Type B pancreatic cell (in vitro differentiated cells): ENCODE results near the gene C14orf132. TPM values are rescaled to one million over a fixed set of nuclear protein-coding genes. Genes with fewer than 3 reads are reported as not detected.

Experiments
- DNase-seq: peaks from one replicate; pipeline ENCODE4 v3.0.0; 2021; ENCODE audit warnings: mixed read lengths; ENCODE audit not compliant: unreplicated experiment; ENCODE audit errors: extremely low spot score
- H3K27ac Mint-ChIP-seq: 2 replicates; pipeline ENCODE4 v1.8.0; 2021; ENCODE audit warnings: mild to moderate bottlenecking, mixed read lengths
- H3K27me3 Mint-ChIP-seq: 2 replicates; pipeline ENCODE4 v1.8.0; 2021; ENCODE audit warnings: mixed read lengths
- H3K36me3 Mint-ChIP-seq: 2 replicates; pipeline ENCODE4 v1.8.0; 2021; ENCODE audit warnings: mixed read lengths
- H3K4me1 Mint-ChIP-seq: one replicate; pipeline ENCODE4 v1.8.0; 2021; ENCODE audit warnings: mixed read lengths; ENCODE audit not compliant: unreplicated experiment
- H3K4me3 Mint-ChIP-seq: 2 replicates; pipeline ENCODE4 v1.8.0; 2021; ENCODE audit warnings: mild to moderate bottlenecking, mixed read lengths
- H3K9me3 Mint-ChIP-seq: 2 replicates; pipeline ENCODE4 v1.8.0; 2021; ENCODE audit warnings: mixed read lengths
- CTCF ChIP-seq: fragments of 200-600 bp; sonication (generic); conservative IDR thresholded peaks from 2 replicates; pipeline ENCODE4 v1.5.0; 2021; ENCODE audit warnings: antibody characterized with exemption, mild to moderate bottlenecking
- total RNA-seq: library from RNA; stranded (reverse); gene quantifications from 2 replicates; pipeline ENCODE4 v1.2.1, GENCODE V29; 2021; ENCODE audit warnings: low replicate concordance

C14orf132 gene
- total RNA-seq, 1 donor from 2014 or later = 57.4 TPM

- Mint-ChIP-seq H3K27me3 (no peaks in the 10 kb centered on the region), H3K27ac (no peak overlapping the region), H3K4me3 (no peak overlapping the region)
These were observed 82.7 kb downstream of the C14orf132 start for GRCh38 chr14:96121660-96122395.

GRCh38 chr14:96122496-96122895 is 83.3 kb downstream of the C14orf132 start:
- Mint-ChIP-seq H3K36me3 (no peaks in the 10 kb centered on the region), H3K4me1 (peaks cover 16% of the 10 kb centered on the region), H3K27ac (no peak overlapping the region), H3K27me3 (no peaks in the 10 kb centered on the region), H3K9me3 (peaks cover 5% of the 10 kb centered on the region), H3K4me3 (no peak overlapping the region)
- no peak for TF ChIP-seq CTCF
- no peak for DNase-seq

More at GRCh38 chr14:96121660-96122395, 82.7 kb downstream of the C14orf132 start:
- Mint-ChIP-seq H3K4me1 (peaks cover 23% of the 10 kb centered on the region), H3K9me3 (peaks cover 11% of the 10 kb centered on the region), H3K36me3 (no peaks in the 10 kb centered on the region)
- no peak for TF ChIP-seq CTCF
- no peak for DNase-seq

- H3K4me3 Mint-ChIP-seq = no peak overlapping the region
- no peak overlapping the region for H3K27ac Mint-ChIP-seq
- H3K4me1 Mint-ChIP-seq = peaks cover under 1% of the 10 kb centered on the region
- no peaks in the 10 kb centered on the region for H3K27me3 Mint-ChIP-seq
- no peak for DNase-seq
- TF ChIP-seq CTCF = no peak
- no peaks in the 10 kb centered on the region for H3K36me3 Mint-ChIP-seq
- H3K9me3 Mint-ChIP-seq = no peaks in the 10 kb centered on the region
These were observed 86.4 kb downstream of the C14orf132 start for GRCh38 chr14:96125536-96125935.

- no peaks in the 10 kb centered on the region for H3K27me3 Mint-ChIP-seq
- H3K27ac Mint-ChIP-seq = no peak overlapping the region
- DNase-seq = peak; percentile 16
- H3K4me3 Mint-ChIP-seq = no peak overlapping the region
- H3K9me3 Mint-ChIP-seq = no peaks in the 10 kb centered on the region
- H3K4me1 Mint-ChIP-seq = no peaks in the 10 kb centered on the region
- no peaks in the 10 kb centered on the region for H3K36me3 Mint-ChIP-seq
- TF ChIP-seq CTCF = no peak
These were observed 87.2 kb downstream of the C14orf132 start for GRCh38 chr14:96126339-96126782.

GRCh38 chr14:96126783-96127271 is 87.7 kb downstream of the C14orf132 start:
- Mint-ChIP-seq H3K4me3 (no peak overlapping the region), H3K4me1 (no peaks in the 10 kb centered on the region), H3K9me3 (no peaks in the 10 kb centered on the region), H3K27ac (no peak overlapping the region), H3K27me3 (no peaks in the 10 kb centered on the region), H3K36me3 (no peaks in the 10 kb centered on the region)
- TF ChIP-seq CTCF = no peak
- DNase-seq = peak; percentile 29
